MM.1S (cell line): ENCODE data around the gene APCDD1L.
"Not testable (repeated sequence)": the region's sequence is repeated elsewhere in the genome, so short reads cannot be mapped to it uniquely, and the experiment has no call there.

Experiments used
- DNase-seq: peaks from one replicate; pipeline ENCODE4 v3.0.0-alpha.2; 2015
- H2AFZ ChIP-seq: fragments of 300-600 bp; sonication (generic); 2 replicates; pipeline ENCODE4 v1.6.0; 2016; ENCODE audit warnings: antibody characterized with exemption, low read length
- H3F3A ChIP-seq: fragments of 300-600 bp; sonication (generic); 2 replicates; pipeline ENCODE4 v1.6.1; 2016; ENCODE audit warnings: mild to moderate bottlenecking, antibody characterized with exemption, low read length, moderate library complexity, mixed read lengths; ENCODE audit not compliant: insufficient read depth
- H3K27ac ChIP-seq: fragments of 300-600 bp; sonication (generic); 2 replicates; pipeline ENCODE4 v1.5.1; 2016; ENCODE audit warnings: mild to moderate bottlenecking, low read length
- H3K27me3 ChIP-seq: fragments of 300-600 bp; sonication (generic); replicated peaks from 2 replicates; pipeline ENCODE4 v1.6.0; 2016; ENCODE audit warnings: low read length; ENCODE audit not compliant: insufficient read depth
- H3K36me3 ChIP-seq: fragments of 300-600 bp; sonication (generic); replicated peaks from 2 replicates; pipeline ENCODE4 v1.6.1; 2016; ENCODE audit warnings: mild to moderate bottlenecking, low read length, mixed read lengths; ENCODE audit not compliant: insufficient read depth
- H3K4me1 ChIP-seq: fragments of 300-600 bp; sonication (generic); 2 replicates; pipeline ENCODE4 v1.6.1; 2016; ENCODE audit warnings: low read length, mixed read lengths
- H3K4me2 ChIP-seq: fragments of 300-600 bp; sonication (generic); 2 replicates; pipeline ENCODE4 v1.6.0; 2016; ENCODE audit warnings: low read depth, low read length
- H3K4me3 ChIP-seq: fragments of 300-600 bp; sonication (generic); 2 replicates; pipeline ENCODE4 v1.5.1; 2016; ENCODE audit warnings: low read length, mixed read lengths
- H3K79me2 ChIP-seq: fragments of 300-600 bp; sonication (generic); 2 replicates; pipeline ENCODE4 v1.6.1; 2016; ENCODE audit warnings: mixed run types, low read length, mixed read lengths
- H3K9ac ChIP-seq: fragments of 300-600 bp; sonication (generic); 2 replicates; pipeline ENCODE4 v1.6.1; 2016; ENCODE audit warnings: low read length, mixed read lengths
- H3K9me2 ChIP-seq: fragments of 300-600 bp; sonication (generic); replicated peaks from 2 replicates; pipeline ENCODE4 v1.6.1; 2016; ENCODE audit warnings: mild to moderate bottlenecking, low read length, mixed read lengths; ENCODE audit not compliant: insufficient read depth
- H3K9me3 ChIP-seq: fragments of 300-600 bp; sonication (generic); replicated peaks from 2 replicates; pipeline ENCODE4 v1.6.1; 2016; ENCODE audit warnings: mild to moderate bottlenecking, low read length, mixed read lengths; ENCODE audit not compliant: insufficient read depth
- H4K20me1 ChIP-seq: fragments of 300-600 bp; sonication (generic); 2 replicates; pipeline ENCODE4 v1.6.1; 2016; ENCODE audit warnings: mild to moderate bottlenecking, low read length, moderate library complexity, mixed read lengths; ENCODE audit not compliant: insufficient read depth
- CTCF ChIP-seq: fragments of 300-600 bp; sonication (generic); IDR thresholded peaks from 2 replicates; pipeline ENCODE4 v1.5.1; 2016; ENCODE audit warnings: antibody characterized with exemption, low read length, mixed read lengths
- EZH2 ChIP-seq: fragments of 300-600 bp; sonication (generic); optimal IDR thresholded peaks from 2 replicates; pipeline ENCODE3; 2017; ENCODE audit warnings: low read depth, mild to moderate bottlenecking, antibody characterized with exemption, low read length, mixed read lengths
- EZH2phosphoT487 ChIP-seq: fragments of 300-600 bp; sonication (generic); IDR thresholded peaks from 2 replicates; pipeline ENCODE4 v1.6.1; 2018; ENCODE audit warnings: antibody characterized with exemption, low read length

Gene APCDD1L

GRCh38 chr20:58416835-58417234 is 98.4 kb downstream of the APCDD1L start:
- H3K9me3 ChIP-seq: no peaks in the 10 kb centered on the region
- H2AFZ ChIP-seq: no peak overlapping the region
- H3K27me3 ChIP-seq: no peaks in the 10 kb centered on the region
- DNase-seq: no peak
- no peaks in the 10 kb centered on the region for H3K36me3 ChIP-seq
- TF ChIP-seq EZH2 (no peak), CTCF (no peak), EZH2phosphoT487 (no peak)
- no peaks in the 10 kb centered on the region for H3F3A ChIP-seq
- no peak overlapping the region for H3K27ac ChIP-seq
- H3K9me2 ChIP-seq: no peaks in the 10 kb centered on the region
- peaks cover 55% of the 10 kb centered on the region for H3K79me2 ChIP-seq
- peaks cover 5% of the 10 kb centered on the region for H4K20me1 ChIP-seq
- H3K4me2 ChIP-seq: no peak overlapping the region
- no peak overlapping the region for H3K4me3 ChIP-seq
- no peak overlapping the region for H3K9ac ChIP-seq
- H3K4me1 ChIP-seq: no peaks in the 10 kb centered on the region

- no peak overlapping the region for H3K9ac ChIP-seq
- no peak overlapping the region for H3K4me3 ChIP-seq
- no peak overlapping the region for H3K4me2 ChIP-seq
- no peak overlapping the region for H3K27ac ChIP-seq
- H3F3A ChIP-seq: no peaks in the 10 kb centered on the region
- no peaks in the 10 kb centered on the region for H3K27me3 ChIP-seq
- no peak for TF ChIP-seq CTCF
- TF ChIP-seq EZH2phosphoT487: no peak
- no peak for TF ChIP-seq EZH2
- H2AFZ ChIP-seq: no peak overlapping the region
- no peaks in the 10 kb centered on the region for H3K4me1 ChIP-seq
- H3K9me3 ChIP-seq: no peaks in the 10 kb centered on the region
- no peaks in the 10 kb centered on the region for H3K9me2 ChIP-seq
- no peaks in the 10 kb centered on the region for H3K36me3 ChIP-seq
- H4K20me1 ChIP-seq: peaks cover 6% of the 10 kb centered on the region
- H3K79me2 ChIP-seq: peaks cover 57% of the 10 kb centered on the region
- DNase-seq: no peak
These were observed 99.1 kb downstream of the APCDD1L start for GRCh38 chr20:58416057-58416456.

GRCh38 chr20:58414786-58415185 is 100.4 kb downstream of the APCDD1L start:
- H3K27ac ChIP-seq, H3F3A ChIP-seq, H3K9me2 ChIP-seq, H3K9me3 ChIP-seq, H2AFZ ChIP-seq, H3K36me3 ChIP-seq, H3K4me2 ChIP-seq, H3K27me3 ChIP-seq, H3K4me3 ChIP-seq, H3K9ac ChIP-seq, H3K4me1 ChIP-seq, DNase-seq: not testable (repeated sequence)
- H4K20me1 ChIP-seq: peaks cover 17% of the 10 kb centered on the region
- H3K79me2 ChIP-seq: peaks cover 70% of the 10 kb centered on the region

GRCh38 chr20:58414216-58414615 is 101.0 kb downstream of the APCDD1L start:
- H3K9me3 ChIP-seq, H2AFZ ChIP-seq, DNase-seq, H3F3A ChIP-seq, H3K27me3 ChIP-seq, H3K4me3 ChIP-seq, H3K9ac ChIP-seq, H3K4me1 ChIP-seq, H3K4me2 ChIP-seq, H3K36me3 ChIP-seq, H3K27ac ChIP-seq, H3K9me2 ChIP-seq: not testable (repeated sequence)
- Histone ChIP-seq H3K79me2 (peaks cover 73% of the 10 kb centered on the region), H4K20me1 (peaks cover 22% of the 10 kb centered on the region)
